ENCODE results near the gene ADGRD1.

The ADGRD1 gene

GRCh38 chr12:131001493-131001892 is 47.8 kb downstream of the ADGRD1 start:
- TF ChIP-seq CTCF (IDR thresholded peaks at IDR 0.05; ENCODE audit: extremely low read depth, insufficient read depth, missing control alignments), result no peak
- DNase-seq (ENCODE audit: low spot score), result no peak
- in situ Hi-C loops (cut with MboI; ENCODE audit: low pct_unique_long_range_greater_than_20kb, low sequenced_read_pairs, unreplicated experiment), result no loop called here

- TF ChIP-seq CTCF (IDR thresholded peaks at IDR 0.05; ENCODE audit: extremely low read depth, insufficient read depth, missing control alignments), result no peak
- in situ Hi-C loops (cut with MboI; ENCODE audit: low pct_unique_long_range_greater_than_20kb, low sequenced_read_pairs, unreplicated experiment), result no loop called here
- peak; percentile 91 for DNase-seq (ENCODE audit: low spot score)
These were observed 48.5 kb downstream of the ADGRD1 start for GRCh38 chr12:131002216-131002631.

- DNase-seq (ENCODE audit: low spot score), result no peak
- no peak for TF ChIP-seq CTCF (IDR thresholded peaks at IDR 0.05; ENCODE audit: extremely low read depth, insufficient read depth, missing control alignments)
- in situ Hi-C loops (cut with MboI; ENCODE audit: low pct_unique_long_range_greater_than_20kb, low sequenced_read_pairs, unreplicated experiment), result no loop called here
These were observed 49.5 kb downstream of the ADGRD1 start for GRCh38 chr12:131003036-131003715.

GRCh38 chr12:131003716-131004045 is 50.0 kb downstream of the ADGRD1 start:
- no peak for TF ChIP-seq CTCF (IDR thresholded peaks at IDR 0.05; ENCODE audit: extremely low read depth, insufficient read depth, missing control alignments)
- in situ Hi-C loops (cut with MboI; ENCODE audit: low pct_unique_long_range_greater_than_20kb, low sequenced_read_pairs, unreplicated experiment), result no loop called here
- DNase-seq (ENCODE audit: low spot score), result peak; percentile 59

- DNase-seq (ENCODE audit: low spot score), result no peak
- in situ Hi-C loops (cut with MboI; ENCODE audit: low pct_unique_long_range_greater_than_20kb, low sequenced_read_pairs, unreplicated experiment), result no loop called here
- no peak for TF ChIP-seq CTCF (IDR thresholded peaks at IDR 0.05; ENCODE audit: extremely low read depth, insufficient read depth, missing control alignments)
These were observed 50.5 kb downstream of the ADGRD1 start for GRCh38 chr12:131004166-131004565.

GRCh38 chr12:131005161-131006035 is 51.7 kb downstream of the ADGRD1 start:
- in situ Hi-C loops (cut with MboI; ENCODE audit: low pct_unique_long_range_greater_than_20kb, low sequenced_read_pairs, unreplicated experiment), result no loop called here
- TF ChIP-seq CTCF (IDR thresholded peaks at IDR 0.05; ENCODE audit: extremely low read depth, insufficient read depth, missing control alignments), result peak; percentile 28

More at GRCh38 chr12:131005161-131006035, 51.7 kb downstream of the ADGRD1 start:
- no peak for DNase-seq (ENCODE audit: low spot score)

Measured in GM13977 (cell line).